ENCODE data around the gene SLC47A1.

Gene SLC47A1

GRCh38 chr17:19558946-19559345, 25.3 kb downstream of the SLC47A1 start:
- Histone ChIP-seq H3K4me3 (ENCODE audit: low read depth, low read length) (no peak overlapping the region), H3K4me1 (ENCODE audit: control insufficient read depth, insufficient read depth, low read length) (no peaks in the 10 kb centered on the region), H3K27ac (ENCODE audit: extremely low read depth, low read depth, low read length) (no peak overlapping the region), H3K9me3 (ENCODE audit: control insufficient read depth, insufficient read depth, low read depth, low read length) (no peaks in the 10 kb centered on the region; the same call in 1 of the 2 replicates), H3K36me3 (ENCODE audit: control insufficient read depth in 2 of 2, insufficient read depth in 1 of 2, low read length in 2 of 2) (no peaks in the 10 kb centered on the region)
- TF ChIP-seq ZNF621 (tag by site-specific recombination; IDR thresholded peaks at IDR 0.05) (no peak), ZBTB44 (tag by site-specific recombination; IDR thresholded peaks at IDR 0.05) (no peak), ZNF660 (tag by site-specific recombination; IDR thresholded peaks at IDR 0.05) (no peak), ZNF211 (tag by site-specific recombination; IDR thresholded peaks at IDR 0.05; ENCODE audit: low read depth) (no peak), ZNF274 (IDR thresholded peaks at IDR 0.05; ENCODE audit: low read length) (no peak), ZNF274 (tag by site-specific recombination; IDR thresholded peaks at IDR 0.05; ENCODE audit: borderline replicate concordance) (no peak), ZNF473 (tag by site-specific recombination; IDR thresholded peaks at IDR 0.05) (no peak), ZNF776 (tag by site-specific recombination; IDR thresholded peaks at IDR 0.05; ENCODE audit: borderline replicate concordance) (no peak), ZXDB (tag by site-specific recombination; IDR thresholded peaks at IDR 0.05) (no peak), ZNF423 (tag by site-specific recombination; IDR thresholded peaks at IDR 0.05) (no peak), ZNF184 (tag by site-specific recombination; IDR thresholded peaks at IDR 0.05) (no peak)
- POLR2A ChIA-PET, result no interaction called here
- CTCF ChIA-PET, result interaction anchor here (0.7 kb wide), 1 partner anchor 25 kb away, joined by 3 read pairs; no protein-coding TSS in a partner anchor

- CTCF ChIA-PET, result interaction anchor here (1.4 kb wide), 1 partner anchor 199 kb away, joined by 3 read pairs; no protein-coding TSS in a partner anchor
Observed at GRCh38 chr17:19561697-19562318, 28.2 kb downstream of the SLC47A1 start.

GRCh38 chr17:19565817-19566575, 32.3 kb downstream of the SLC47A1 start:
- Histone ChIP-seq H3K27ac (ENCODE audit: extremely low read depth, low read depth, low read length) (no peak overlapping the region), H3K4me1 (ENCODE audit: control insufficient read depth, insufficient read depth, low read length) (no peaks in the 10 kb centered on the region), H3K36me3 (ENCODE audit: control insufficient read depth in 2 of 2, insufficient read depth in 1 of 2, low read length in 2 of 2) (no peaks in the 10 kb centered on the region; a peak in 1 of 3 replicates), H3K4me3 (ENCODE audit: low read depth, low read length) (no peak overlapping the region), H3K9me3 (ENCODE audit: control insufficient read depth, insufficient read depth, low read depth, low read length) (no peaks in the 10 kb centered on the region)
- TF ChIP-seq SCRT1 (tag by site-specific recombination; IDR thresholded peaks at IDR 0.05; ENCODE audit: borderline replicate concordance), result peak; percentile 54; the same call in 1 of the 2 replicates
- TF ChIP-seq ZNF148 (tag by site-specific recombination; IDR thresholded peaks at IDR 0.05; ENCODE audit: borderline replicate concordance), result no peak
- TF ChIP-seq SCRT2 (tag by site-specific recombination; IDR thresholded peaks at IDR 0.05), result peak; percentile 70
- POLR2A ChIA-PET, result no interaction called here
- CTCF ChIA-PET, result interaction anchor here (0.6 kb wide), 1 partner anchor 111 kb away, joined by 3 read pairs; no protein-coding TSS in a partner anchor

More at GRCh38 chr17:19561697-19562318, 28.2 kb downstream of the SLC47A1 start:
- H3K4me1 ChIP-seq (ENCODE audit: control insufficient read depth, insufficient read depth, low read length), result no peaks in the 10 kb centered on the region
- POLR2A ChIA-PET, result no interaction called here
- H3K36me3 ChIP-seq (ENCODE audit: control insufficient read depth in 2 of 2, insufficient read depth in 1 of 2, low read length in 2 of 2), result no peaks in the 10 kb centered on the region
- H3K27ac ChIP-seq (ENCODE audit: extremely low read depth, low read depth, low read length), result no peak overlapping the region
- no peak for TF ChIP-seq KLF7 (tag by site-specific recombination; IDR thresholded peaks at IDR 0.05; ENCODE audit: borderline replicate concordance)
- no peak for TF ChIP-seq ZBTB8A (tag by site-specific recombination; IDR thresholded peaks at IDR 0.05)
- TF ChIP-seq ZBTB21 (tag by site-specific recombination; IDR thresholded peaks at IDR 0.05), result no peak
- TF ChIP-seq ZBTB48 (tag by site-specific recombination; IDR thresholded peaks at IDR 0.05), result no peak
- no peak for TF ChIP-seq ZNF571 (tag by site-specific recombination; IDR thresholded peaks at IDR 0.05)
- no peak for TF ChIP-seq ZNF426 (tag by site-specific recombination; IDR thresholded peaks at IDR 0.05)
- TF ChIP-seq ZNF843 (tag by site-specific recombination; IDR thresholded peaks at IDR 0.05), result no peak
- no peak for TF ChIP-seq ZNF138 (tag by site-specific recombination; IDR thresholded peaks at IDR 0.05; ENCODE audit: borderline replicate concordance)
- TF ChIP-seq ZNF23 (tag by site-specific recombination; IDR thresholded peaks at IDR 0.05; ENCODE audit: borderline replicate concordance), result no peak
- TF ChIP-seq ZNF558 (tag by site-specific recombination; IDR thresholded peaks at IDR 0.05), result no peak
- TF ChIP-seq ZNF629 (tag by site-specific recombination; IDR thresholded peaks at IDR 0.05), result no peak
- no peak for TF ChIP-seq ZNF792 (tag by site-specific recombination; IDR thresholded peaks at IDR 0.05)
- TF ChIP-seq ZNF311 (tag by site-specific recombination; IDR thresholded peaks at IDR 0.05; ENCODE audit: borderline replicate concordance), result no peak
- no peak for TF ChIP-seq ZNF621 (tag by site-specific recombination; IDR thresholded peaks at IDR 0.05)
- TF ChIP-seq ZNF600 (tag by site-specific recombination; IDR thresholded peaks at IDR 0.05), result no peak
- H3K4me3 ChIP-seq (ENCODE audit: low read depth, low read length), result no peak overlapping the region
- no peaks in the 10 kb centered on the region; the same call in 1 of the 2 replicates for H3K9me3 ChIP-seq (ENCODE audit: control insufficient read depth, insufficient read depth, low read depth, low read length)

All from HEK293 (cell line).